MCF 10A (cell line): ENCODE measurements around the gene MSI2. TPM values are rescaled to one million over a fixed set of nuclear protein-coding genes. Genes with fewer than 3 reads are reported as not detected.

Source experiments
- BruUV-seq: library from RNA; stranded (reverse); fragments of 400-500 nt; replicated peaks from 2 replicates; lab custom pipeline; 2021; lab: Mats Ljungman, UMichigan
- CTCF ChIA-PET: fragments of 300-600 bp; sonication (Branson Sonifier 250); formaldehyde crosslinking; extraction: SDS; loops from one replicate; lab custom pipeline; 2021; ENCODE audit warnings: antibody characterized with exemption, inconsistent platforms; lab: Yijun Ruan, JAX
- POLR2A ChIA-PET: fragments of 300-600, 350-650 bp; sonication (Branson Sonifier 250); formaldehyde crosslinking; extraction: SDS; loops from one replicate; lab custom pipeline; 2020; ENCODE audit warnings: antibody characterized with exemption, inconsistent platforms; lab: Yijun Ruan, JAX
- DNase-seq: peaks from one replicate; pipeline ENCODE4 v3.0.0-alpha.2; 2018; ENCODE audit not compliant: unreplicated experiment
- H3K27ac Mint-ChIP-seq: one replicate; pipeline ENCODE4 v1.8.0; 2022; ENCODE audit warnings: mild to moderate bottlenecking, low read depth, mixed read lengths; ENCODE audit not compliant: unreplicated experiment
- H3K27me3 Mint-ChIP-seq: one replicate; pipeline ENCODE4 v1.8.0; 2022; ENCODE audit warnings: mixed read lengths; ENCODE audit not compliant: insufficient read depth, unreplicated experiment
- H3K36me3 Mint-ChIP-seq: one replicate; pipeline ENCODE4 v1.8.0; 2022; ENCODE audit warnings: mild to moderate bottlenecking, moderate library complexity, mixed read lengths; ENCODE audit not compliant: insufficient read depth, unreplicated experiment
- H3K4me1 Mint-ChIP-seq: one replicate; pipeline ENCODE4 v1.8.0; 2022; ENCODE audit warnings: mixed read lengths; ENCODE audit not compliant: insufficient read depth, unreplicated experiment
- H3K4me3 Mint-ChIP-seq: one replicate; pipeline ENCODE4 v1.8.0; 2022; ENCODE audit warnings: mild to moderate bottlenecking, moderate library complexity, mixed read lengths; ENCODE audit not compliant: unreplicated experiment
- H3K9me3 Mint-ChIP-seq: one replicate; pipeline ENCODE4 v1.8.0; 2022; ENCODE audit warnings: mixed read lengths; ENCODE audit not compliant: unreplicated experiment
- CTCF ChIP-seq: fragments of 200-600 bp; IDR thresholded peaks from one replicate; pipeline ENCODE4 v1.8.0; 2022; ENCODE audit warnings: antibody characterized with exemption, mild to moderate bottlenecking; ENCODE audit not compliant: unreplicated experiment
- intact Hi-C: fragments of 100-400 bp; cut with micrococcal nuclease; formaldehyde crosslinking; loops from 2 replicates; pipeline ENCODE4 v1.14.1; 2022
- total RNA-seq: library from RNA; stranded (reverse); gene quantifications from 2 replicates; pipeline ENCODE4 v1.2.3, GENCODE V29; 2022

The MSI2 gene
- total RNA-seq, 1 experiment from 2014 or later = 60.6 TPM

- no peaks in the 10 kb centered on the region for H3K36me3 Mint-ChIP-seq
- no peaks in the 10 kb centered on the region for H3K9me3 Mint-ChIP-seq
- no peak overlapping the region for H3K4me3 Mint-ChIP-seq
- no TSS peak for BruUV-seq
- CTCF ChIA-PET = interaction anchor here (0.6 kb wide), 1 partner anchor 595 kb away, joined by 4 read pairs; no protein-coding TSS in a partner anchor
- DNase-seq = no peak
- POLR2A ChIA-PET = interaction anchor here (0.7 kb wide), 1 partner anchor 65 kb away, joined by 3 read pairs; no protein-coding TSS in a partner anchor
- intact Hi-C loops = no loop called here
- no peaks in the 10 kb centered on the region for H3K27me3 Mint-ChIP-seq
- TF ChIP-seq CTCF = no peak
- no peak overlapping the region for H3K27ac Mint-ChIP-seq
- no peaks in the 10 kb centered on the region for H3K4me1 Mint-ChIP-seq
Measured at GRCh38 chr17:57505841-57506773, 249.8 kb downstream of the MSI2 start.

DNA sequence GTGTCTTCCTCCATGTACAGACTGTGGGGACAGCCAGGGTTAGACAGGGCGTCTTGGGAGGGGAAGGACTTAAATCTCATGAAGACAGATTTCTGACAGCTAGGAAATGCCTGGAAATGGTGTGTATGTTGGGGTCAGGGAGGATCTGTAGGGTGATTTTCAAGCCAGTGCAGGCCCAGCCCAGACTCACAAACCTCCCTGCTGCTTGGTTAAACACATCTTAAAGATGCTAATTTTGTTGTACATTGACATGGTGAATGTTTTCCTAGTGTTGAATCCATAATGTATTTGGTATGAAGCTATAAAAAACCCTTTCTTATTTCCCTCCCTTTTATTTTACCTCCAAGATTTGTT is 250.4 kb downstream of the MSI2 start:
- H3K4me3 Mint-ChIP-seq = no peak overlapping the region
- H3K9me3 Mint-ChIP-seq = no peaks in the 10 kb centered on the region
- no peak overlapping the region for H3K27ac Mint-ChIP-seq
- BruUV-seq = no TSS peak
- H3K36me3 Mint-ChIP-seq = no peaks in the 10 kb centered on the region
- intact Hi-C loops = no loop called here
- no peak for TF ChIP-seq CTCF
- no peaks in the 10 kb centered on the region for H3K27me3 Mint-ChIP-seq
- no peak for DNase-seq
- H3K4me1 Mint-ChIP-seq = no peaks in the 10 kb centered on the region
- ChIA-PET POLR2A (interaction anchor here (0.7 kb wide), 1 partner anchor 65 kb away, joined by 3 read pairs; no protein-coding TSS in a partner anchor), CTCF (interaction anchor here (0.6 kb wide), 1 partner anchor 595 kb away, joined by 4 read pairs; no protein-coding TSS in a partner anchor)

- no peaks in the 10 kb centered on the region for H3K27me3 Mint-ChIP-seq
- no peak overlapping the region for H3K4me3 Mint-ChIP-seq
- H3K4me1 Mint-ChIP-seq = no peaks in the 10 kb centered on the region
- H3K27ac Mint-ChIP-seq = no peak overlapping the region
- no peak for TF ChIP-seq CTCF
- no peaks in the 10 kb centered on the region for H3K9me3 Mint-ChIP-seq
- no peak for DNase-seq
- CTCF ChIA-PET = interaction anchor here (0.5 to 0.6 kb wide), 2 partner anchors 1682 to 1847 kb away, joined by 3 to 4 read pairs; no protein-coding TSS in a partner anchor
- intact Hi-C loops = no loop called here
- POLR2A ChIA-PET = no interaction called here
- no TSS peak for BruUV-seq
- H3K36me3 Mint-ChIP-seq = no peaks in the 10 kb centered on the region
Measured at GRCh38 chr17:57507828-57508227, 251.5 kb downstream of the MSI2 start.

GRCh38 chr17:57508671-57509070 is 252.3 kb downstream of the MSI2 start:
- peaks cover under 1% of the 10 kb centered on the region for H3K4me1 Mint-ChIP-seq
- H3K36me3 Mint-ChIP-seq = no peaks in the 10 kb centered on the region
- H3K4me3 Mint-ChIP-seq = no peak overlapping the region
- H3K27me3 Mint-ChIP-seq = no peaks in the 10 kb centered on the region
- ChIA-PET CTCF (interaction anchor here (0.6 kb wide), 1 partner anchor 12 kb away, joined by 6 read pairs; no protein-coding TSS in a partner anchor), POLR2A (no interaction called here)
- DNase-seq = no peak
- no peak overlapping the region for H3K27ac Mint-ChIP-seq
- intact Hi-C loops = no loop called here
- TF ChIP-seq CTCF = no peak
- BruUV-seq = no TSS peak
- no peaks in the 10 kb centered on the region for H3K9me3 Mint-ChIP-seq
